Fibroblast of lung (primary cell): ENCODE measurements around the gene CFAP92. TPM values are rescaled to one million over a fixed set of nuclear protein-coding genes. Genes with fewer than 3 reads are reported as not detected.

Source experiments
- DNase-seq, 2 donors: peaks; one replicate each; pipeline versions ENCODE4 v3.0.0 to v3.0.0-alpha.2; 2010; ENCODE audit warnings: low read depth in 2 of 2
- H2AFZ ChIP-seq: 2 replicates; pipeline ENCODE4 v1.5.1; 2012; ENCODE audit warnings: low read length, control low read depth, inconsistent platforms
- H3K27ac ChIP-seq: 2 replicates; pipeline ENCODE4 v1.5.1; 2011; ENCODE audit warnings: low read length, control low read depth; ENCODE audit not compliant: insufficient read depth
- H3K27me3 ChIP-seq: 2 replicates; pipeline ENCODE4 v1.5.1; 2011; ENCODE audit warnings: mild to moderate bottlenecking, low read length; ENCODE audit not compliant: control insufficient read depth, insufficient read depth
- H3K36me3 ChIP-seq: 2 replicates; pipeline ENCODE4 v1.5.1; 2011; ENCODE audit warnings: low read length; ENCODE audit not compliant: control insufficient read depth, insufficient read depth
- H3K4me1 ChIP-seq: 2 replicates; pipeline ENCODE4 v1.5.1; 2011; ENCODE audit warnings: low read length; ENCODE audit not compliant: control insufficient read depth, insufficient read depth; ENCODE audit errors: extremely low read depth
- H3K4me2 ChIP-seq: 2 replicates; pipeline ENCODE4 v1.5.1; 2011; ENCODE audit warnings: low read length, control low read depth; ENCODE audit not compliant: insufficient read depth; ENCODE audit errors: extremely low read depth
- H3K4me3 ChIP-seq, 4 experiments: fragments of 200-600 bp in 1 of 4; sonication (generic) in 1 of 4; replicated peaks in 1 of 4; 2 replicates each; pipeline ENCODE4 v1.5.1; 2011 to 2016; ENCODE audit warnings: low read length in 4 of 4, low read depth in 3 of 4, mild to moderate bottlenecking in 3 of 4, control low read depth in 2 of 4, inconsistent platforms in 1 of 4, mixed read lengths in 1 of 4; ENCODE audit not compliant: insufficient read depth in 1 of 4; ENCODE audit errors: control extremely low read depth in 1 of 4
- H3K79me2 ChIP-seq: 2 replicates; pipeline ENCODE4 v1.5.1; 2012; ENCODE audit warnings: mild to moderate bottlenecking, low read length, inconsistent platforms; ENCODE audit not compliant: control insufficient read depth, insufficient read depth
- H3K9ac ChIP-seq: 2 replicates; pipeline ENCODE4 v1.5.1; 2011; ENCODE audit warnings: mild to moderate bottlenecking, low read length, control low read depth; ENCODE audit not compliant: insufficient read depth
- H3K9me3 ChIP-seq: 2 replicates; pipeline ENCODE4 v1.5.1; 2012; ENCODE audit warnings: low read depth, low read length; ENCODE audit not compliant: control insufficient read depth, insufficient read depth
- H4K20me1 ChIP-seq: 2 replicates; pipeline ENCODE4 v1.5.1; 2011; ENCODE audit warnings: low read length; ENCODE audit not compliant: control insufficient read depth, insufficient read depth; ENCODE audit errors: extremely low read depth
- CTCF ChIP-seq, 2 donors: IDR thresholded peaks in 1 of 2; conservative IDR thresholded peaks in 1 of 2; 1 replicate in 1 of 2; 2 replicates in 1 of 2; pipeline ENCODE4 v1.5.1; 2011 to 2012; ENCODE audit warnings: low read length in 2 of 2, control low read depth in 1 of 2, inconsistent platforms in 1 of 2, low read depth in 1 of 2, mild to moderate bottlenecking in 1 of 2
- EZH2 ChIP-seq: IDR thresholded peaks from 2 replicates; pipeline ENCODE4 v1.5.1; 2012; ENCODE audit warnings: low read length, control low read depth, mild to moderate bottlenecking; ENCODE audit errors: missing control alignments
- polyA plus RNA-seq, 2 donors: library from polyadenylated mRNA; depleted of rRNA in 1 of 2; stranded (reverse) in 1 of 2; unstranded in 1 of 2; fragments of >200 nt; gene quantifications; 2 replicates each; pipeline ENCODE4 v1.2.1, GENCODE V29; 2011 to 2012; ENCODE audit warnings: missing spikeins in 1 of 2
- total RNA-seq: library from RNA; depleted of rRNA; stranded (reverse); fragments of >200 nt; gene quantifications from 2 replicates; pipeline ENCODE4 v1.2.1, GENCODE V29; 2014

Gene CFAP92
- total and polyA plus RNA-seq, 2 donors (not counting 1 experiment from before 2014, with no cell fraction given) = 0.07 TPM; not detected in 1

- H3K9ac ChIP-seq = no peak overlapping the region
- no peaks in the 10 kb centered on the region for H3K79me2 ChIP-seq
- no peak overlapping the region for H2AFZ ChIP-seq
- H3K9me3 ChIP-seq = no peaks in the 10 kb centered on the region
- DNase-seq = no peak
- H3K27ac ChIP-seq = no peak overlapping the region
- TF ChIP-seq CTCF (conservative IDR thresholded peaks at IDR 0.05 in 1 of 2, IDR thresholded peaks at IDR 0.05 in 1 of 2; ENCODE audit: low read depth in 1 of 2, low read length in 2 of 2) (no peak), EZH2 (no peak)
- H3K36me3 ChIP-seq = no peaks in the 10 kb centered on the region
- H3K27me3 ChIP-seq = no peaks in the 10 kb centered on the region
- no peak overlapping the region for H3K4me2 ChIP-seq
- H4K20me1 ChIP-seq = no peaks in the 10 kb centered on the region
- no peak overlapping the region for H3K4me3 ChIP-seq
- H3K4me1 ChIP-seq = peaks cover 7% of the 10 kb centered on the region
These were observed 24.4 kb upstream of the CFAP92 start for GRCh38 chr3:129018271-129018670.

GRCh38 chr3:129017484-129017899 lies 23.6 kb upstream of the CFAP92 start:
- Histone ChIP-seq H4K20me1 (no peaks in the 10 kb centered on the region), H3K9me3 (no peaks in the 10 kb centered on the region), H3K9ac (no peak overlapping the region), H3K4me1 (peaks cover 7% of the 10 kb centered on the region), H3K79me2 (no peaks in the 10 kb centered on the region), H3K36me3 (no peaks in the 10 kb centered on the region), H3K27ac (no peak overlapping the region), H3K27me3 (no peaks in the 10 kb centered on the region), H2AFZ (peak overlapping the region; percentile 31), H3K4me3 (no peak overlapping the region), H3K4me2 (no peak overlapping the region)
- DNase-seq = no peak
- TF ChIP-seq EZH2 (no peak), CTCF (conservative IDR thresholded peaks at IDR 0.05 in 1 of 2, IDR thresholded peaks at IDR 0.05 in 1 of 2; ENCODE audit: low read depth in 1 of 2, low read length in 2 of 2) (no peak)

GRCh38 chr3:129016720-129017483 lies 23.0 kb upstream of the CFAP92 start:
- H3K4me2 ChIP-seq = no peak overlapping the region
- H3K4me3 ChIP-seq = no peak overlapping the region
- no peak overlapping the region for H2AFZ ChIP-seq
- no peaks in the 10 kb centered on the region for H3K27me3 ChIP-seq
- H3K79me2 ChIP-seq = no peaks in the 10 kb centered on the region
- H3K9ac ChIP-seq = no peak overlapping the region
- H4K20me1 ChIP-seq = no peaks in the 10 kb centered on the region
- no peaks in the 10 kb centered on the region for H3K36me3 ChIP-seq
- no peaks in the 10 kb centered on the region for H3K9me3 ChIP-seq
- peaks cover 7% of the 10 kb centered on the region for H3K4me1 ChIP-seq
- TF ChIP-seq EZH2 (no peak), CTCF (conservative IDR thresholded peaks at IDR 0.05 in 1 of 2, IDR thresholded peaks at IDR 0.05 in 1 of 2; ENCODE audit: low read depth in 1 of 2, low read length in 2 of 2) (no peak)
- H3K27ac ChIP-seq = no peak overlapping the region
- DNase-seq = peak; percentile 22 to 35
